NCI-H1417 treated with DMSO at 0.1 percent for 48 hours (cell line): ENCODE results near the gene UBE2E2.

Source experiments
- DNase-seq: peaks from one replicate; lab custom pipeline; 2025; lab: John Stamatoyannopoulos, UW

UBE2E2 gene

GRCh38 chr3:23480329-23480714 lies 277.2 kb downstream of the UBE2E2 start:
- DNase-seq, result no peak

DNA sequence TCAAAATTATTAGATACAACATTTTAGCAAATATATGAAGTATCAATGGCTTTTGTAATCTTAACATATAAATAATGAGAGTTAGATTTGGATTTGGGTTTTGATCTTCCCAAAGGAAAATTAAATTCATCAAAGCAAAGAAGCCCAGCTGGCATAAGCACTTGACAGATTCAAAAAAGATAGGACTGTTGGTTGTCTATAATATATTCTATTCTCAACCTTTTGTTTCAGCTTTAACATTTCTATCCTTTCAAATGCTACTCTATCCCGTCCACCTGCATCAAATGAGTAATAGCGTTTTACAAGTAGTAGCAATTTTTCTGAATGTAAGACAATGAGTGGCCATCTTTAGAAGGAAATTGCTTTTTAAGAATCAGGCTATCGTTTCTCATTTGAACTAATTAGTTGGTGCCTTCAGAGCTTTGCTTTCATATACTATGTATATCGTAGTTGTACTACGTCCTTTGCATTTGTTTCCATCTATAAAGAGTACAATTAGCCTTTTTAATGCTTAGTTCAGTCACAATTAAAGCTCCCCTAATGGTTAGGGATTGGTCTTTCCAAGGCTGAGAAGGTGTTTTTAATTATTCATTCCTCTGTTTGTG lies 278.0 kb downstream of the UBE2E2 start:
- no peak for DNase-seq

- no peak for DNase-seq
Observed at GRCh38 chr3:23481616-23482278, 278.6 kb downstream of the UBE2E2 start.

DNA sequence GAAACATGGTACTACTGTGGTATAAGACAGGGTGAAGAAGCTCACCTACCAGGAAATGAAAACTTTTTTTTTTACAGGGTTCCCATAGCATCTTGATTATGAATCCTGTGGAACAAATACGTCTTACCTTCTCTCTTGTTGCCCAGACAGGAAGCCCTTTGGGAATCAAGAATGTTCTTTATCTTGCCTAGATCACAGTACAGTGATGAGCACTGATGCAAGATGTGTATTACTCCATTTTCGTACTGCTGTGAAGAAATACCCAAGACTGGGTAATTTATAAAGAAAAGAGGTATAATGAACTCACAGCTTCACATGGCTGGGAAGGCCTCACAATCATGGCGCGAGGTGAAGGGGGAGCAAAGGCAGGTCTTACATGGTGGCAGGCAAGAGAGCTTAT lies 281.3 kb downstream of the UBE2E2 start:
- DNase-seq, result no peak

GRCh38 chr3:23485922-23486321 lies 282.8 kb downstream of the UBE2E2 start:
- DNase-seq, result no peak

DNA sequence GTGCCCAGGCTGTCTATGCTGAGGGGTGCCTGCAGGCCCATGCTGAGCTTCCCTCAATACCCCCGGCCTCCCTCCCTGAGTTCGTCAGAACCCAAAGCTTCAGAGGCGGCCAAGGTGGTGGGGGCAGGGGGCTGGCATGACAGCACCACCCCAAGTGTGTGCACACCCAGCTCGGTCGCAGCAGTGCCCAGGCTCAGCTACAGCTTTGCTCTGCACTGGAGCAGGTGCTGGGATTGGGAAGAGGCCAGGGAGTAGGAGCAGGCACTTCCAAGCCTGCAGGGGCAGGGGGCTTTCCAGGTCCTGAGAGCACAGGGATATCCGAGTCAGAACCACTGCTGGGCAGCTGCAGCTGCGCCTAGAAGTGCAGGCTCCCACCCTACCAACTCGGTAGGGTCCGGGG lies 283.9 kb downstream of the UBE2E2 start:
- no peak for DNase-seq

DNA sequence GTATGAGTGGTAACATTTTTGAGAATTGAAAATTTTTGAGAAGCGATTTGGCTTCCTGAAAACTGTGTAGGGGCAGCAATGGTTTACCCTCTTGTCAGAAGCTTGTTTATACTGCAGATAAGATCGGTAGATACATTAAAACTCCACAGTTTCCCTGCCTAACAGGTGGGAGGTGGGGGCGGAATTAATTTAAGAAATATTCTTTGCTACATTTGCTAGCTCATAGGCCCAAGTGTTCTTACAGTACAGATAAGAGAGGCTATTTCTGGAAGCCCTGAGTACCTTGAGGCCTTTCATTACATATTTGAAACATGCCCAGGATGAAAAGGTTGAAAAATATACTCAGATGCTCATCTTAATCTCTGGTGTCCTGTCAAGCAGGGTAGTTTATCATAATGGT lies 285.5 kb downstream of the UBE2E2 start:
- no peak for DNase-seq

DNA sequence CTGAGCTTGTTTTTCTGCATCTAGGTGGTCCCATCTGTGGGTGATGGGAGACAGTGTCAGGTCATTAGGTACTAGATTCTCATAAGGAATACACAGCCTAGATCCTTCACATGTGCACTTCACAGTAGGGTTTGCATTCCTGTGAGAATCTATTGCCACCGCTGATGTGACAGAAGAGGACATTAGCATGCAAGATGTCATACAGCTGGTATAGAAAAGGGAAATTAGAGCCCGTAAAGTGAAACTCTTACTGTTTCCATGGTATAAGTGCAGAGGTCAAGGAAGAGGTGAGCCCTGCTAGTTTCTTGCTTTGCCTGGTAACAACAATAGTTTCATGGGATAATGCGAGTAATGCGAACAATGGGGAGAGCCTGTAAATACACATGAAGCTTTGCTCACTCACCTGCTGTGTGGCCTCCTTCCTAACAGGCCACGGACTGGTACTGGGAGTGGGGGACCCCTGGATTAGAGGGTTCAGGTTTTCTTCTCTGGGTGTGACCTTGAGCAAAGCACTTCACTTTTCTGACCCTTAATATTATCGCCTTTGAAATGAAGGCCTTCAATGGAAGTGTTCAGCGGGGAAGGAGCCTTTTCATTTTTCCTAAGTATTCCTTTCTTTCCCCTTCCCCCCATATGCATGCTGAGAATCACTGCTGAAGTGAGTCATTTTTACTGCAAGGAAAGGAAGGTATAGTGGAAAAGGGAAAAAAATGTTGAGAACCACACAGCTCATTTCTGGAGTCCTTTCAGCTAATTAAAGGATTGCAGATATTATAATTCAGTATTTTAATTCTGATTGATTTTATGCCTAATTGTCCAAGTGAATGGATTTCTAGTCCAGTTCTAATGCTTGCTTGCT lies 286.4 kb downstream of the UBE2E2 start:
- no peak for DNase-seq

- DNase-seq, result no peak
Observed at GRCh38 chr3:23490459-23490858, 287.3 kb downstream of the UBE2E2 start.

GRCh38 chr3:23492057-23492456 lies 288.9 kb downstream of the UBE2E2 start:
- no peak for DNase-seq

- DNase-seq, result no peak
Observed at GRCh38 chr3:23493889-23494288, 290.8 kb downstream of the UBE2E2 start.

DNA sequence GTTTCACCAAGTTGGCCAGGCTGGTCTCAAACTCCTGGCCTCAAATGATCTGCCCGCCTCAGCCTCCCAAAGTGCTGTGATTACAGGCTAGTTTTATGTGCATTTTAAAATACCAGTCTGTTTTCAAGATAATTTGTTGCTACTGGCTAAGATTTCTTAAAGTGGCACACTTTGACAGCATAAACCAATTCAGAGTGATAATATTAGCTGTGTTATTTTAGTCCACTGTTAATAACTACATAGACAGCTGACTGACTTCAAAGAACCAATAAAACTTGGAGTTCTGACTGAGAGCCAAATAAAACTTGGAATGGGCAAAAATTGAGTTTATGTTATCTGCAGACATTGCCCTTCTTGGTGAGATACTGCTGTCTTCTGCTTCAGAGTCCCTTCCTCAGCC lies 291.8 kb downstream of the UBE2E2 start:
- DNase-seq, result no peak

DNA sequence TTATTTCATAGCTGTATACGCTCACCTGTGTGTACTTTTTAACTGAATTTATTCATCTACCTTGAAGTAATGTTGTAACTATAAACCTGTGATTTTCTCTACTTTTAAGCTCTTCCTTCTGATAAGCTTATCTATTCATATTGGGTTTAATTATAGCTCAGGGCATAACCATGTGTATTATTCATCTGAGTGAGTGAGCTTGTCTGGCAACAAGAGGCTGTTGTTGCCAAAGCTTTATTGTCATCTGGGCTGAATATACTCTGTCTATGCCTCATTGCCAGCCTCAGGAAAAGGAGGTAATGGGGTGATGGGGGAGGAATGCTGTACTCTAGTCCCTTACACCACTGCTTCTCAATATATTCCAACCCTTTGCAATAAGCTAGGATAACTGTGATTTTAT lies 292.4 kb downstream of the UBE2E2 start:
- DNase-seq, result no peak

GRCh38 chr3:23496165-23496564 lies 293.0 kb downstream of the UBE2E2 start:
- no peak for DNase-seq

DNA sequence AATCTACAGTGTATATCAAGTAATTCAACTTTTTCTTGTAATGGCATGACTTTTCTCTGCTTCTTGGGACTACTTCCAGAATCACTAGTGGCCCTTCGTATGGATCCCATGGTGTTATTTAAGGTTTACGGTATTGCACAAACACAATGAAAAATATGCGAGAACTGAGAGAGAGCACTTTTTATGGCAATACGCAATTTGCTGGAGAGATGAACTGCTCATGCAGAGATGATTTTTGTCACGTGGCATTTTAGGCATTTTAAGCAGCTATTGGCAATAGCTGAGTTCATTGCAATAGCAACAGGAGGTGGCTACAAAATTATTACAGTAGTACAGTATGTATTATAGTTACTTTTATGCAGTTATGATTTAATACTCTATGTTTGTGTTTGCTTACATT lies 294.0 kb downstream of the UBE2E2 start:
- DNase-seq, result no peak

DNA sequence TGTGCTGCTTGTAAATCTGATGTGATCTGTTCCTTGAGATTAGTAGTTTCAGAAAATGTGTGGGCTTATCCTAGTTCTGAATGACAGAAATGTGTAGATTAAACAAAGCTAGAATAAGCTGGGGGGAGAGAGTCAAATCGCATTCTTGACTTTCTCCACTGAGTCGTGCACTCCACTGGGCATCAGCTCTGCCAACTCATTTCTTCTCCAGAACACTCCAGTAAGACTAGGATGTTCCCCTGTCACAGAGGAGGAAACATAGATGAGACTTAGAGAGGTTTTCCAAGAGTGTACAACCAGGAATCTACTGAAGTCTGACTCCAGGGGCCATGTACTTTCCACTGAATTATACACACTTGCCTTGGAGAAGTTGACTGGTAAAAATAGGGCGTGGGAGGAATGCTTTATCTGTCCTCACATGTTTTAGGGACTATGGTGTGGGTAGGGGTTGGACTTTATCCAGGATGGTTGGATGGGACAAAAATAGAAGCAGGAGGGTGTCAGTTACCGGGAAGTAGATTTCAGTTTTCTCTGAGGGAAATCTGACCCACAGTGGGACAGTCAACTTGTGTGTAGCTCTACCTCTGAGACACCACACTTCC lies 298.2 kb downstream of the UBE2E2 start:
- DNase-seq, result no peak

GRCh38 chr3:23508464-23508863 lies 305.3 kb downstream of the UBE2E2 start:
- DNase-seq, result no peak

- no peak for DNase-seq
Observed at GRCh38 chr3:23518441-23518840, 315.3 kb downstream of the UBE2E2 start.

GRCh38 chr3:23519314-23520208 lies 316.4 kb downstream of the UBE2E2 start:
- DNase-seq, result no peak

DNA sequence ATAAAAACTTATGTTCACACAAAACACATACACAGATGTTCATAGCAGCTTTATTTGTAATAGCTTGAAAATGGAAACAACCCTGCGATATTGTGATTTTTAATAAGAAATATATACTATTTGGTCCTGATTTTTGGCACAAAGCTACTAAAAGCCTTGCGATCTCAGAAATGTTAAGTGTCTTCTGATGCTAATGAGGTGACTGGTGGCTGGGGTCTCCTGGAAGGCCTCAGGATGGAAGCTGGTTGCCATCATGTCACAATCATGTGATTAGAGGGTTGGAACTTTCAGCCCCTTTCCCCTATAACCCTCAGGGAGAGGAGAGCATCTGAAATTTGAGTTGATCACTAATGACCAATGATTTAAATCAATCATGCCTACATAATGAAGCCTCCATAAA lies 324.2 kb downstream of the UBE2E2 start:
- DNase-seq, result no peak

DNA sequence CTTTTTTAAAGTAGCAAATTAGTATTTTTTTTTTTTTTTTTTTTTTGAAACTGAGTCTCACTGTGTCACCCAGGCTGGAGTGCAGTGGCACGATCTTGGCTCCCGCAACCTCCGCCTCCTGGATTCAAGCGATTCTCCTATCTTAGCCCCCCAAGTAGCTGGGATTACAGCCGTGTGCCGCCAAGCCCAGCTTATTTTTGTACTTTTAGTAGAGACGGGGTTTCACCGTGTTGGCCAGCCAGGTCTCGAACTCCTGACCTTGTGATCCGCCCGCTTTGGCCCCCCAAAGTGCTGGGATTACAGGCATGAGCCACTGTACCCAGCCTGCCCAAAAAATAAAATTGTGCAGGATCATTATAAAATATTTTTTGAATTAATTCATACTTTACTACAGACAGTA lies 330.5 kb downstream of the UBE2E2 start:
- DNase-seq, result no peak

GRCh38 chr3:23533996-23534395 lies 330.9 kb downstream of the UBE2E2 start:
- DNase-seq, result no peak
